ENCODE results near the gene PRR29.

PRR29 gene

GRCh38 chr17:64051153-64051552 lies 53.0 kb downstream of the PRR29 start:
- DNase-seq: no peak

GRCh38 chr17:64053101-64053500 lies 55.0 kb downstream of the PRR29 start:
- no peak for DNase-seq
